Left colon (tissue), 2 donors: ENCODE measurements around the gene BRAT1. TPM values are rescaled to one million over a fixed set of nuclear protein-coding genes. Genes with fewer than 3 reads are reported as not detected.
"Not testable (repeated sequence)": the region's sequence is repeated elsewhere in the genome, so short reads cannot be mapped to it uniquely, and the experiment has no call there.

Experiments used
- ATAC-seq: fragments of 200-7000 bp; cut with Tn5 transposase; one replicate; pipeline ENCODE4 v1.9.1; 2020; ENCODE audit warnings: mild to moderate bottlenecking, moderate library complexity
- DNase-seq, 2 donors: peaks; one replicate each; pipeline ENCODE4 v3.0.0-alpha.2; 2020
- intact Hi-C, 2 donors: fragments of 100-400 bp; cut with DNase I in 1 of 2; cut with micrococcal nuclease in 1 of 2; formaldehyde crosslinking; loops; one replicate each; pipeline versions ENCODE4 v1.11.2 to v1.14.0; 2022; cut with DNase I, micrococcal nuclease
- total RNA-seq, 2 donors: library from RNA; stranded (reverse); fragmentation: NEBNext Ultra II Directional; extraction: Animal tissue kit (Norgen Biotek cat#: 25700); gene quantifications; one replicate each; pipeline ENCODE4 v1.2.1, GENCODE V29; 2021
- donor health status: DM: no; HTN: no; CAD: no.
- donor health status: DM: yes; HTN: yes; CAD: no.

The BRAT1 gene
- total RNA-seq, 2 donors from 2014 or later: 21.8 to 21.9 TPM

DNA sequence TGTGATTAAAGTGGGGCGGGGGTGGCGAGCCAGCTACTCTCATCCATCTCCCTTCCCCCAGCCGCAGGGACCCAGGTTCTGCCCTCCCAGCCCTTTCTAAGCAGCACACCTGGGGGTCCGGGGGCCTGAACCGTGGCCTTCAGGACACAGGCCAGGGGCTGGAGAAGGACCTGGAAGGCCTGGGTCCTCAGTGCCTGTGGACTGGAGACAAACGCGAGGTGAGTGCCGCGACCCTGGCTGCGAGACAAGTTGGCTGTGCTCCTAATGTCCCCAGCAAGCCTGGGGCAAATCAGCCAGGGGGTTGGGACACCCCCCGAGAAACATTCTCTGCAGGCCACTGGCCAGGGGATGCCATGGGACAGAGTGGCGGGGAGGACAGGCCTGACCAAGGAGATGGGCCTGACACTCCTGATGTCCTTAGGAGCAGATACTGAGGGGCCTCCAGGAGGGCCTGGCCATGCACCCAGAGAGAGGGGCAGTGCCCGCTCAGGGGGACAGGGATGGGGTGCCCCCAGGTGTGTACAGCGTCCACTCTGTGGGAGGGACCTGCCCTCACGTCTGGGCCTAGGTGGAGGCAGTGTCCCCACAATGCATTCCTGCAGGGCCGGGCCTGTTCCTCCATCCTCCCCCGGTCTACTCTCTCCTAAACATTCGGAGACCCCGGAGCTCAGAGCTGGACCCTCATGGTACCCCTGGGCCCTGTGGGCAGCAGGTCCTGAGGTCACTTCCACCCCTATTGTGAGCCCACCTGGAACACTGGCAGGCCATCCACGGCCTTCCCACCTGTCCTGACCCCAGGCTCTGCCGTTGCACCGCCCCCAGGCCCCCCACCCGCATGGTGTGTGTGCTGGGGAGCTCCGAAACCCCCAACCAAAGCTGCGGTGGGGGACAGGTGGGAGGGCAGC is 13.1 kb downstream of the BRAT1 start:
- ATAC-seq (peak; percentile 4), DNase-seq (peak; percentile 4 to 21)
- intact Hi-C loops: no loop called here

- no peak for ATAC-seq
- peak; percentile 5 to 23 for DNase-seq
- intact Hi-C loops: no loop called here
Measured at GRCh38 chr7:2541291-2542010, 13.9 kb downstream of the BRAT1 start.

- peak; percentile 4 to 21 for DNase-seq
- no peak for ATAC-seq
- intact Hi-C loops: no loop called here
Measured at GRCh38 chr7:2540641-2541051, 14.7 kb downstream of the BRAT1 start.

DNA sequence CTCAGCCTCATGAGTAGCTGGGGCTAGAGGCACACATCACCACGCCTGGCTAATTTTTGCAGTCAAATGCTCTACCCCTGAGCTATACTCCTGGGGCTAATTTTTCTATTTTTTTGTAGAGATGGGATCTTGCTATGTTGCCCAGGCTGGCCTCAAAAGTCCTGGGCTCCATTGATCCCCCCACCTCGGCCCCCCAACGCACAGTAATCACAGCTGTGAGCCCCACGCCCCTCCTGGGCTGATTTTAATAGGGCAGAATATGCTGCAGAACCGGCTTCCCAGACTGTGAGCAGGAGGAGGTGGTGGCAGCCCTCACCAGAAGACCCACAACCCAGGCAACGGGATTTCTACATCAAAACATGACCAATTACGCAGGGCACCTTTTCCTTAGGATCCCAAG is 15.2 kb downstream of the BRAT1 start:
- DNase-seq (peak; percentile 2 to 11), ATAC-seq (no peak)
- intact Hi-C loops: no loop called here

DNA sequence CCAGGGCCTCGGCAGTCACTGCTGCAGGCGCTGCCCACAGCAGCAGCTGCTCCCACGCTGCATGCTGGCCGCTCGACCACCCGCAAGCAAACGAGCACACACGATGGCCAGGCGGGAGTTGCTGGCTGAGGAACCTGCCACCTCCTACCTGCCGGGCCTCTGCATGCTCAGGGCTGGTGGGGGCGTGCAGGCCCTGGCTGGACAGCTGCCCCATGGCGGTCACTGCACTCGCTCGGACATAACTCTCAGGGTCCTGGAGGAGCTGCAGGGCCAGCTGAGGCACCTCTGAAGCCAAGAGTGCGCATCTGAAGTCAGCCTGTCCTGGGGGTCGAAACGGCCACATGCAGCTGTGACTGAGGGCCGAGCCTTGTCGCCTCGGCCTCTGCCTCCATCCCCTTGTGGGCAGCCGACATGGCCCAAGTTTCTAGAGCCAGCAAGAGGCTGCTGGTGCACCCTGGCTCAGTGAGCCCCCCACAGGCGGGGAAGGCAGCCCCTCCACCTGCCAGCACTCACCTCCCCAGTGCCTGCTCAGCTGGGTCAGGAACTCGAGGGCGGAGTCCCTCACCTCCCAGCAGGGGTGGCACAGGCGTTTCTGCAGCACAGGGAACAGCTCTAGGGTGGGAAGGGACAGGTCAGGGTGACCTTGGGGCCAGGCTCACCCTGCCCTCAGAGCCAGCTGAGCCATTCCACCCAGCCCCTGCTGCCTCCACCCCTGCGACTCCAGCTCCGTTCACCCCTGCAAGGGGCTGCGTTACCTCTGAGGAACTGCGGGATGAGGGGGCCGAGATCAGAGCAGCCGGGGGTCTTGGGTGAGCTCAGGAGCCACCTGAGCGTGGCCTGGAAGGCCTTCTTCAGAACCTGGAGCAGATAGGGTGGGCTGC is 16.1 kb downstream of the BRAT1 start:
- intact Hi-C loops: no loop called here
- peak; percentile 5 to 15 for DNase-seq

GRCh38 chr7:2537981-2538851 is 17.1 kb downstream of the BRAT1 start:
- ATAC-seq (no peak), DNase-seq (peak in 1 of 2 donors; percentile 4)
- intact Hi-C loops: no loop called here

More for the DNA sequence above, 16.1 kb downstream of the BRAT1 start:
- ATAC-seq: no peak

DNA sequence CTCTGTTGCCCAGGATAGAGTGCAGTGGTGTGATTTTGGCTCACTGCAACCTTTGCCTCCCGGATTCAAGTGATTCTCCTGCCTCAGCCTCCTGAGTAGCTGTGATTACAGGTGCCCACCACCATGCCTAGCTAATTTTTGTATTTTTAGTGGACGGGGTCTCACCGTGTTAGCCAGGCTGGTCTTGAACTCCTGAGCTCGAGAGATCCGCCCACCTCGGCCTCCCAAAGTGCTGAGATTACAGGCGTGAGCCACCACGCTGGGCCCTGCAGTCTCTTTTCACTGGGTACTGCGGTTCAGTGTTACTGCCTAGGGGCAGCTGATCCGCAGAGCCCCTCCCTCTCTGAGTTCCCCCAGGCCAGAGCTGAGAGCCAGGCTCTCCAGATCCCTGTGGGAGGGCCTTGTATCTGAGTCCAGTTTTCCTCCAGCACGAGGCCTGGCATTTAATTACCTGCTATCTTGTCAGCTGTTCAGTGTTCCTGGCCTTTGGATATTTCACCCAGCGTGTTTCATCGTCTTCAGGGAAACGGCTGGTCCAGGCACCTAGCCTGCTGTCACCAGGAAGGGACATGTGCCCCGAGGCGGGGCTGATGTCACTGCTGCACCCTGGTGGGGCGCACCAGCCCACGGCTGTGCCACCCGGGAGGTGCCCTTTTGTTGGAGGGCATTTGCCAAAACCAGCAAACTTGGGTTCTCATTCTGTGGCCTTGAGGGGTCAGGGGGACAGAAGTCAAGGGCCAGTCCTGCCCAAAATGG is 19.3 kb downstream of the BRAT1 start:
- intact Hi-C loops: not testable (repeated sequence)
- ATAC-seq (peak; percentile 15), DNase-seq (peak in 1 of 2 donors; percentile 14)

GRCh38 chr7:2534214-2534613 is 21.1 kb downstream of the BRAT1 start:
- intact Hi-C loops, DNase-seq, ATAC-seq: not testable (repeated sequence)

DNA sequence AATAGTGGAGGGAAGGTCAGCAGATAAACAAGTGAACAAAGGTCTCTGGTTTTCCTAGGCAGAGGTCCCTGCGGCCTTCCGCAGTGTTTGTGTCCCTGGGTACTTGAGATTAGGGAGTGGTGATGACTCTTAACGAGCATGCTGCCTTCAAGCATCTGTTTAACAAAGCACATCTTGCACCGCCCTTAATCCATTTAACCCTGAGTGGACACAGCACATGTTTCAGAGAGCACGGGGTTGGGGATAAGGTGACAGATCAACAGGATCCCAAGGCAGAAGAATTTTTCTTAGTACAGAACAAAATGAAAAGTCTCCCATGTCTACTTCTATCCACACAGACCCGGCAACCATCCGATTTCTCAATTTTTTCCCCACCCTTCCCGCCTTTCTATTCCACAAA is 21.8 kb downstream of the BRAT1 start:
- intact Hi-C loops, ATAC-seq, DNase-seq: not testable (repeated sequence)

GRCh38 chr7:2532816-2533215 is 22.5 kb downstream of the BRAT1 start:
- peak in 1 of 2 donors; percentile 10 for DNase-seq
- ATAC-seq, intact Hi-C loops: not testable (repeated sequence)

DNA sequence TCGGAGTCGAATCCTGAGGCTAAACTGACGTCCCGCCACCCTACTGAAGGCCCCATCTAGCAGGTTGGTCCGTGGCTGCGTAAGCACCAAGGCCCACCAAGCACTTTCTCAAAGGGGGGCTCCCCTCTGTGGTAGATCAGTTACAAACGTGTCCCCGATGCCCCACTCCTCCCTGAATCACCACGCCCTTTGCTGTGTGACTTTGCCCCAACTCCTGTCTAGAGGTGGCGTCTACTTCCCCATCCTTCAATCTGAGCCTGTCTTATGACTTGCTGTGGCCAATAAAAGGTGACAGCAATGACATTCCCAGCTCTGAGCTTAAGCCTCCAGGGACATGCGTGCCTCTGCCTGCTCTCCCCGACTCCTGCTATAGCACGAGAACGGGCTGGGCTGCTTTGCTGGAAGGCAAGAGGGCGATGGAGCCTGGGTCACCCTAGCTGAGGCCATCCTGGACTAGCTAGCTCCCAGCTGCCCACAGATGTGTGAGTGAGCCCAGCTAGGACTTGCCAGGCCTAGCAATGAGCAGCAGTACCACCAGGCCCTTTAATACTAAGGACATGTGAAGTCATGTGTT is 23.0 kb downstream of the BRAT1 start:
- DNase-seq (peak; percentile 50 to 52), ATAC-seq (peak; percentile 65)
- intact Hi-C loops: not testable (repeated sequence)

- intact Hi-C loops: not testable (repeated sequence)
- peak in 1 of 2 donors; percentile 22 for DNase-seq
- ATAC-seq: peak; percentile 34
Measured at GRCh38 chr7:2531796-2532110, 23.6 kb downstream of the BRAT1 start.

GRCh38 chr7:2530994-2531795 is 24.1 kb downstream of the BRAT1 start:
- ATAC-seq: peak; percentile 26
- peak in 1 of 2 donors; percentile 24 for DNase-seq
- intact Hi-C loops: not testable (repeated sequence)

DNA sequence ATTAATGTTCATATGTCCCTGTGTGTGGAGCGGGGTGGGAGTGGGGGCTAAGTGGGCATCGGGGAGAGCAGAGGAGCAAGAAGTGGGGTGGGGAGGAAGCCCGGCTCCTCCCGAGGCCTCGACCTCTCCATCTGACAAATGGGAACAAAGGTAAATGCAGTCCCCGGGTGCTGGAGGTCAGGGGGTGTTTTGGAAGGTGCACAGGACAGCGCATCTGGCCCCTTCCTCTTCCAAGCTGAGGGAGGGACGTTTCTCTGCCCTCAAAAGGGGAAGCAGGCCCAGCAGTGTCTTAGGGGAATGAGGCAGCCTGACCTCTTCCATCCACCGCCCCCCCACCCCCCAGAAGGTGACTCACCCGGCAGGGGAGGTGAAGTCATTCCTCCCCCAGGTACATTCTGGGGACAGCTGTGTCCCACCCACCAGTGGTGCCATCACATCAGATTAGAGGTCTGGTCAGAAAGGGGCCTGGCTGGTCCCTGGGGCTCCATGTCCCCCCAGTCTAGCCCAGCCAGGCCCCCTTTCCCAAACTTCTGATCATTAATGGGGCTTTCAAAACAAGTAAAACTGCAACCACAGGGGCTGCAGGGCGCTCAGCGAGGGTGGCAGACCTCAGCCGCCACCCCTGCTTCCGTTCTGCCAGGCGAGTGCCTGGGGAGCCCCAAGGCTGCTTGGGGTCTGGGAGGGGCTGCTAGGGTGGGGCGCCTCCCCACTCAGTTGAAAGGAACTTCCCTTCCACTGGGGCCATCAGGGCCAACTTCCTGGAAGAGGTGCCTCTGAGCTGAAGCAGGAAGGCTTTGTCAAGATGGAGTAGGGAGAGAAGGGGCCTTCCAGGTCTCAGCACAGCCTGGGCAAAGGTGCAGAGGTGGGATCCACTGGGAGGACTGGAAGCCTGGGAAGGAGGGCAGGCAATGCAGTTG is 25.0 kb downstream of the BRAT1 start:
- ATAC-seq (peak; percentile 16), DNase-seq (peak in 1 of 2 donors; percentile 55)
- intact Hi-C loops: no loop called here
